ENCODE results near the gene FRMPD4.

DNA sequence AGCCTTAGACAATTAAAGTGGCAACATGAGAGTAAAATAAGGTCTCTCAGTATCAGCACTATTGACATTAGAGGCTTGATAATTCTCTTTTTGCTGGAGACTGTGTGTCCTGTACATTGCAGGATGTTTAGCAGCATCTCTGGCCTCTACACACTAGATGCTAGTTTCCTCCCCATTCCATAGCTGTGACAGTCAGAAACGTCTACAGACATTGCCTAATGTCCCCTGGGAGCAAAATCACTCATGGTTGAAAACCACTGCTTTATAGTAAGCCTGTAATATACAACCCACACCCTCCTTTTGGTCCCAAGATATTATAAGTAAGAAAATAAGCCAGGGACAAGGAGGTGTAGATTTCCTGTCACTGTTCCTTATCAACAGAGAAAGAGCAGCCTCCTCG lies 166.0 kb downstream of the FRMPD4 start:
- TF ChIP-seq, protein P1, sequence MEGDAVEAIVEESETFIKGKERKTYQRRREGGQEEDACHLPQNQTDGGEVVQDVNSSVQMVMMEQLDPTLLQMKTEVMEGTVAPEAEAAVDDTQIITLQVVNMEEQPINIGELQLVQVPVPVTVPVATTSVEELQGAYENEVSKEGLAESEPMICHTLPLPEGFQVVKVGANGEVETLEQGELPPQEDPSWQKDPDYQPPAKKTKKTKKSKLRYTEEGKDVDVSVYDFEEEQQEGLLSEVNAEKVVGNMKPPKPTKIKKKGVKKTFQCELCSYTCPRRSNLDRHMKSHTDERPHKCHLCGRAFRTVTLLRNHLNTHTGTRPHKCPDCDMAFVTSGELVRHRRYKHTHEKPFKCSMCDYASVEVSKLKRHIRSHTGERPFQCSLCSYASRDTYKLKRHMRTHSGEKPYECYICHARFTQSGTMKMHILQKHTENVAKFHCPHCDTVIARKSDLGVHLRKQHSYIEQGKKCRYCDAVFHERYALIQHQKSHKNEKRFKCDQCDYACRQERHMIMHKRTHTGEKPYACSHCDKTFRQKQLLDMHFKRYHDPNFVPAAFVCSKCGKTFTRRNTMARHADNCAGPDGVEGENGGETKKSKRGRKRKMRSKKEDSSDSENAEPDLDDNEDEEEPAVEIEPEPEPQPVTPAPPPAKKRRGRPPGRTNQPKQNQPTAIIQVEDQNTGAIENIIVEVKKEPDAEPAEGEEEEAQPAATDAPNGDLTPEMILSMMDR (IDR thresholded peaks at IDR 0.05 in 2 of 3, conservative IDR thresholded peaks at IDR 0.05 in 1 of 3; ENCODE audit: control insufficient read depth in 2 of 3, extremely low read depth in 1 of 3, insufficient read depth in 1 of 3, low read depth in 3 of 3, low read length in 3 of 3): no peak
- TF ChIP-seq HDAC2 (IDR thresholded peaks at IDR 0.05) (no peak), SUPT20H (IDR thresholded peaks at IDR 0.05; ENCODE audit: borderline replicate concordance, control insufficient read depth, low read depth, low read length) (no peak), TAF1 (IDR thresholded peaks at IDR 0.05; ENCODE audit: borderline replicate concordance, low read depth, low read length) (no peak), RCOR1 (conservative IDR thresholded peaks at IDR 0.05; ENCODE audit: low read depth, low read length) (no peak), NFYB (IDR thresholded peaks at IDR 0.05; ENCODE audit: insufficient read depth, low read depth, low read length) (no peak), CBX5 (IDR thresholded peaks at IDR 0.05; ENCODE audit: low read depth) (no peak), SMC3 (IDR thresholded peaks at IDR 0.05; ENCODE audit: borderline replicate concordance, low read length) (no peak), ZNF217 (IDR thresholded peaks at IDR 0.05) (no peak), ZZZ3 (IDR thresholded peaks at IDR 0.05; ENCODE audit: control insufficient read depth, insufficient read length, low read depth) (no peak), NR2C2 (IDR thresholded peaks at IDR 0.05; ENCODE audit: borderline replicate concordance, control insufficient read depth, insufficient read length, low read depth) (no peak), RB1 (IDR thresholded peaks at IDR 0.05; ENCODE audit: borderline replicate concordance) (no peak), BHLHE40 (IDR thresholded peaks at IDR 0.05; ENCODE audit: borderline replicate concordance in 1 of 2, low read depth in 2 of 2, low read length in 1 of 2) (no peak), CHD2 (IDR thresholded peaks at IDR 0.05; ENCODE audit: borderline replicate concordance, low read depth, low read length) (no peak)

Data from GM12878 (cell line).